NCI-H82 treated with DMSO at 0.1 percent for 48 hours (cell line): ENCODE results near the gene ITSN2.

ENCODE experiments used
- DNase-seq: peaks from one replicate; lab custom pipeline; 2025; ENCODE audit not compliant: unreplicated experiment; lab: John Stamatoyannopoulos, UW

Gene ITSN2

DNA sequence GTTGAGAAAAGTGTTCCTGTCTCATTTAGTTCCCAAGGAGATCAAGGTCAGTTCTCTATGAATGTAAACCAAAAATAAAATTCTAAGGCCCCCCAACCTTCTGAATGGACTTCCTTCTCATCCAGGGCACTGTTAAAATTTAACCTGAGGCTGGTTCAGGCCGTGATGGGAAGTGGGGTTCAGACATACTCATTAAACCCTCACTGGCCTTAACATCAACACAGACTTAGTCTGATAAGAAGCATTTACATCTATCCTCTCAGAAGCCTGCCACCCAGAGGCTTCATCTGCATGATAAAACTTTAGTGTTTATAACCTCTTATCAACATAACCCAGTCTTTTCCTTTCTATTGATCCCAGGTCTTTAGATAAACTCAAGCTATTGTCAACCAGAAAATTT is 22.4 kb downstream of the ITSN2 start:
- DNase-seq: no peak

DNA sequence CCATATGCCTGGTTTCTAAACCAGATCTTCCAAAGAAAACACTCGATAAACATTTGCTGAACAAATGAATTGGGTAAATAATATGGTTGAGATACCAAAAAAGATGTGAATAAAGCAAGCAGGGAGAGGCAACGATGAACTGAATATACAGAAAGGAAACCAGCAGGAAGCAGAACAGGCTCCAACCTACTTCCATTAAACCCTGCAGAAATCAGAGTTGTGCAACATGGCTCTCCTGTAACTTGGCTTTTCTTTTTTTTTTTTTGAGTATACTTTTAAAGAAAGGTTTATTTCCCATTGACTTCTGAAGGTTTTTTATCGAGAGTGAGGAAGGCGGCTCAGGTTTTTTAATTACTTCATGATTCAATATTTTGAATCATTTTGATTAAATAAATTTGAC is 23.5 kb downstream of the ITSN2 start:
- DNase-seq: no peak

DNA sequence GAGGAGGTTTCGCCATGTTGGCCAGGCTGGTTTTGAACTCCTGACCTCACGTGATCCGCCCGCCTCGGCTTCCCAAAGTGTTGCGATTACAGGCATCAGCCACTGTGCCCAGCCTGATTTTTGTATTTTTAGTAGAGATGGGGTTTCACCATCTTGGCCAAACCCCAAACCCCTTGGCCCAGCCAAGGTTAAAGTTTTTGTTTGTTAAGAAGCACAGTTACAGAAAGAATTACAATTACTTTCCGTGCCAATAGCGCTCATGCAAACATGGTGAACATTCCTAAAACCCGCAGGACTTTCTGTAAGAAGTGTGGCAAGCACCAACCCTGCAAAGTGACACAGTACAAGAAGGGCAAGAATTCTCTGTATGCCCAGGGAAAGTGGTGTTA is 26.1 kb downstream of the ITSN2 start:
- DNase-seq: no peak

DNA sequence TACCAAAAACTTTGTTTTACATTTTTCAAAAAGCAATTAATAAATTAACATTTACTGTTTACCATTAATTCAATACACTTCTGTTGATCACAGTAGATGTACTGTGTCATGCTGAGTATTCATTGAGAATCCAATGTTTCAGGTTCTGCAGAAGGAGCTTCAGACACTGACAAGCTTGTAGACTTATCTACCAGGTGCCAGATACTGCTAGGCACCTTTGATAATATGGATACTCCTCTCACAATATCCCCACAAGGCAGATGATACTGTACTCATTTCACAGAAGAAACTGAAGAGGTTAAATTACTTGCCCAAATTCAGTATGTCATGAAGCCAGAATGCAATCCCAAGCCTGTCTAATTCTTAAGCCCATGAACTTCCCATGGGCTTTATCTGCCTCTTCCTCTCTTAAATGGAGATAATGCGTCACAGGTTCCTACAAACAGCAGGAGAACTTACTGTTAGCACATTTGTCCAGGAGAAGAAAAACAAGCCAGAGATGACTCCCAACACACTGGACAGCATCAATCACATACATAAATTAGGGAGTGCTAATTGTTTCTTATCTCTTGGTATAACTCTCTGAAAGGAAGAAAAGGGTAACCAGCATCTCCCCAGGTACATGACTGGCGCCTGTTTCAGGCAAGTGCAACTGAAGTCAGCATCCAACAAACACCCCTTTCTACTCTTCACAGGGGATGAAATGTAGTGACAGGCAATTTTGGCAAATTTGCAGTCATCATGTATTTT is 27.4 kb downstream of the ITSN2 start:
- DNase-seq: no peak

DNA sequence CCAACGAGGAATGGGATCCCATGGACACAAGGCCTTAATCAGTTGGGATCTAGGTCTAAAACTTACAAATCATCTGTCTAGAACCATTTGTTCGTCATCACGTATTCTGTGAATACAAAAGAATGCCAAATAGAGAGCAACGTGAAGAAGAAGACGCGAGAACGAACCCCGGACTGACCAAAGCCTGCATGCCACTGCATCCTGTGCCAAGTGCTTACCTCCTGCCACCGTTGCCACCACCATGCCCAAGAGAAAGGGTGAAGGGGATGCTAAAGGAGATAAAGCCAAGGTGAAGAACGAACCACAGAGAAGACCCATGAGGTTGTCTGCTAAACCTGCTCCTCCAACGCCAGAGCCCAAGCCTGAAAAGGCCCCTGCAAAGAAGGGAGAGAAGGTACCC is 30.2 kb downstream of the ITSN2 start:
- DNase-seq: no peak

DNA sequence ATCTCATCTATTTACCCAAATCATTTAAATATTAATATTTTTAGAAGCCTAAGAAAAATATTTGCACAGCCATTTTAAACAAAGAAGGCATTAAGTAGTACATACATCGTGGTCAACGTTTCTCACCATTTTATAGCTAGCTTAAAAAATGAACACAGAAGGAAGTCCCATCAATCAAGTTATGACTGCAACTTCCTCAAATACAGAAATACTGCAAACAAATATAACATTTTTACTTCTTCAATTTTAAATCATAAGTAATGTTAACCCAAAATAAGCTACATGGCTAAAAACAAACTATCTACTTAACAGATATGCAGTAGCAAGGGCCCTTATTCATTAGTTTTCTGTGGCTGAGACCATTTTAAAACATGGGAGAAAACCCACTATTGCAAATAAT is 30.6 kb downstream of the ITSN2 start:
- DNase-seq: no peak

DNA sequence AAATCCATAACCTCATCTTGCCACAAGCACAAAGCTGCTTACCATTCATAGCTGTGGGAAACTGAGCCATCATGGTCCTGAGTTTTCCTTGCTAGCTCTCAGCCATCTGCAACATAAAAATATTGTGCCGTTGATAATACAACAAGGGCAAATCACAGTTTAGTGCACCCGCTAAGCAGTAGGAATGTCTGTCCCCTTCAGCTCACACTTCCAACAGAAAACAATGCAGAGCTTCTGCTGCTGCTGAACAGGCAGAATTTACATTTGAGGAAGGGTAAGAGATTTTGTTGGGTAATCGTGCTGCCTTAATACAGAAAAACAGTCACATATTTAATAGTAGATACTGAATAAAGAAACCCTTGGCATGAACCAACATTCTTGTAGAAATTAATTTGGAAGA is 32.3 kb downstream of the ITSN2 start:
- no peak for DNase-seq

DNA sequence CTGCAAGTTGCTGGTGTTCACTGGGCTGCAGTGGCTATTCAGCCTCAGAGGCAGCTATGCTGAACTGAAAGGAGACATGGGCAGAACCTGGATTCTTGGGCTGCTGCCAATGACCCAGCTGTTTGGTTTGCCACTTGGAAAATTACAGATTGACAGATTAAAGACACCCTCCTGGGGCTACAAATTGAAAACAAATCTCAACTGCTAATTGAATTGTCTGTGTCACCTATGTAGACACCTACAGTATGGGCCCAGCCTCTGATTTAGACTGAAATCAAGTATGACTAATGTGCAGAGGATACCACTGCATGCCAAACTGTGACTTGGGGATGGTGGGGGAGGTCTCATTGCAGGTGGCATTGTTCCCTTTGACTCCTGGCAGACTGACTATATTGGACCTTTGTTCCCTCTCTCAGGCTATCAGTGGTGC is 42.8 kb downstream of the ITSN2 start:
- DNase-seq: no peak

DNA sequence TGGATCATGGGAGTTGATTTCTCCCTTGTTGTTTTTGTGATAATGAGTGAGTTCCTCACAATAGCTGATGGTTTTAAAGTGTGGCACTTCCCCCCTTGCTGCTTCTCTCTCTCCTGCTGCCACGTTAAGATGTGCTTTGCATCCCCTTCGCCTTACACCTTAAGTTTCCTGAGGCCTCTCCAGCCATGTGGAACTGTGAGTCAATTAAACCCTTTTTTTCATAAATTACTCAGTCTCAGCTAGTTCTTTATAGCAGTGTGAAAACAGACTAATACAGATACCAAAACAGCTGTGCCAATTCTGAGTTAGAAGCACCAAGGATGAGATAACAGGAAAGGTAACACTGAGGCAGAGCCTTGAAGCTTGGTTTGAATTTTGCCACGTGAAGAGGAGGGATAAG is 44.7 kb downstream of the ITSN2 start:
- no peak for DNase-seq

DNA sequence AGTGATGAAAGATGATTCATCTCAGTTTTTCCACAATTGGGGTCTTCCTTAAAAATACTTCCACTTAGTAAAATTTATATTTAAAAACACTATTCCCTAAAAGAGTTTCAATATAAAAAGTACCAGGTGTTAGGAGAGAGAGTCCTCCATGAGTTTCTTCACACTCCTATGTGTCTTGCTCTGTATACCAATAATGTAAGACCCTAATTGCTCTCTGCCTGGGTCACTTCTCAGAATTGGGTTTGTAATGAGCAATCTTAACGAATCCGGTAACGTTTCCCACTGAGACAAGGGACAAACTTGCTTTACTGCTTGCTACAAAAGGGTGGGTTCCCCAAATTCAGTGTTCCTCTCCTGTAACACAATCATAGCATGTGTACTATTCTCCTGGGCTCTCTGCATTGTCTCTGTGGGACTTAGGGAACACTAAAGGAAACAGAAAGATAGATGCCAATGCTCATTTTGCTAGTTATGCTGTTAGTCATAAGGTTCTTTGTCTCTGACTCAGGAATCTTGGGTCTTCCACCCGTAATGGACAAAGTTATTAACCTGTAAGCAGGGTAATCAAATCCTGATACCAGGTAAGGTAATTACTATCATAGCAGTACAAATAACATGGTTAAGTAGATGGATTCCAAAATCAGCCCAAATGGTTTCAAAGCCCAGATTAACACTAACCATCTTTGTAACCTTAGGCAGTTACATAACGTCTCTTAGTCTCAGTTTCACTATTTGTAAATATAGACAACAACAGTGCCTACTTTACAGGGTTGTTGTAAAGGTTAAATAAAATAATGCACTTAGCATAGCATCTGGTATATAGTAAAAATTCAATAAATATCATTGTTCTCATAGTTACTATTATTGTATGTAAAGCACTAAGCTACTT is 46.3 kb downstream of the ITSN2 start:
- no peak for DNase-seq

DNA sequence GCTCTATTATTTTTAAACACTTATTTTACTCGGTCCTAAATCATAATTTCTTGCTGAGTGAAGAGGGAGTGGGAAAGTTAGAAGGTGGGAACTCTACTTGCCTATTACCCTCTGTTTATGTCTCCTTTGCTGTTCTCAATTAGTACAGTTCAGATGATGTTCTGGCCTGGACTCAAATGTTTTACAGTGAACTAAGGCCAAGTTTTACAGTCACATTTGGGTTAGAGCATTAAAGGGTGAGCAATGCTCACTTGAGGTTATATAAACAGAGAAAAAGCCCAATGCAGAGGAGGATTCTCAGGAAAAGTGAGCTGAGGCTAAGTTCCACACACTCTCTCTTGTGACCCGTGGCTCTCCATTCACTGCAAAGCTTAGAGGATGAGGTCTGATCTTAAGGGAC is 52.4 kb downstream of the ITSN2 start:
- DNase-seq: no peak

DNA sequence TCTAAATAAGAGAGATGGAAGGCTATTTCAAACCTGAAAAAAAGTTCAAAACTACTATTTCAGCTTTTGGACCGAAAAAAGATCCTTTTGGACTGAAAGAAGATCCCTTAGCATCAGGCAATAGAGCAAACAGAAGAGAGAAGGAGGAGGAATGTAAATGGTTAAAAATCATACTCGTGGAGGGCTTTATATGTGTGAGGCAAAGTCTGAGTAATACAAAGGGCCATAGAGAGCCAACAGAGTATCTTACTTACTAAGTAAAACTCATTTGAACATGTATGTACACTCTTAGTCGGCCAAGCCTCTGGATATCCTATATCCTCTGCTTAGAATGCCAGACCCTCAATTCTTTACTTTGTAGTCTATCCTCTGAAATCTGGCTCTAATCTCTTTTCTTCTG is 55.7 kb downstream of the ITSN2 start:
- no peak for DNase-seq

DNA sequence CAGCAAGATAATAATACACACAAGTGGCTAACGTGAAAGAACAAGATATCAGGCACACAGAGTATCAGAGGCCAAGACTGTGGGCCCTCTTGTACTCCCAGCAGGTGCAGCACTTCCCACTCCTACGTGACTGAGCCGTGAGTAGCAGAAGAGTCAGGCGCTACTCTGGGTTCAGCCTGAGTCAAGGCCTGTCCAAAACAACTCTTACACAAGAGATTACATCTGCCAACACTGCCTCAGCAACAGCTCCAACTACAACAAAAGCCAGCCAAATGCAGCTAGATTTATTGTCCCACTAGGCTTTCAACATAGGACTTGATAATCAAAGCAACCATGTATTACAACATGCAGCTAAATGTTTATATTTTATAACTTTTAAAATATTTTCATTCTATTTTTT is 56.2 kb downstream of the ITSN2 start:
- no peak for DNase-seq

DNA sequence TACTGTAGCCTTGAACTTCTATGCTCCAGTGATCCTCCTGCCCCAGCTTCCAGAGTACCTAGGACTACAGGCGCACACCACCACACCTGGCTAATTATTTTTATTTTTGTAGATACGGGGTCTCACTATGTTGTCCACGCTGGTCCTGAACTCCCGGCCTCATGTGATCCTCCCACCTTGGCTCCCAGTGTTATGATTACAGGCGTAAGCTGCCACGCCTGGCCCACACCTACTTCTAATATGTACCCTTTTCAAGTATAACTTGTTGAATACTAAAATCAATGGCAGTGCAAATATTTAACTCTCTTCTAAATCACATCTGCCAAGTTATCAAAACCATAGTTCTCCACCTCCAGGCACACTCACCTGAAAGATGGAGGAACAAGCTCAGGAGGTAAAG is 58.7 kb downstream of the ITSN2 start:
- DNase-seq: no peak

DNA sequence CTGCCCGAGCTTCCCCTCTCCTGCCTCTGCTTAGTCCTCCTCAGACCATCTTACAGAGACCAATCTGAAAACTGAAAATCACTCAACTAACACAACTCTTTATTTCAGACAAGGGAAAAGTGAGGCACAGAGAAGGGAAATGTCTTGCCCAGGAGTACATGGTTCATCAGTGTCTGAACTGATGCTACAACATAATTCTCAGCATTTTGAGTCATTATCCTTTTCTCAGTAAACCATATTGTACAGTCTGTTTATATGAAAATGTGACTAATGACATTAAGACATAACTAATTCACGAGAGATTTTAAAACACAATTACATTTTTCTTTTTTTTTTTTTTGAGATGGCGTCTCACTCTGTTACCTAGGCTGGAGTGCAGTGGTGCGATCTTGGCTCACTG is 62.7 kb downstream of the ITSN2 start:
- DNase-seq: no peak

DNA sequence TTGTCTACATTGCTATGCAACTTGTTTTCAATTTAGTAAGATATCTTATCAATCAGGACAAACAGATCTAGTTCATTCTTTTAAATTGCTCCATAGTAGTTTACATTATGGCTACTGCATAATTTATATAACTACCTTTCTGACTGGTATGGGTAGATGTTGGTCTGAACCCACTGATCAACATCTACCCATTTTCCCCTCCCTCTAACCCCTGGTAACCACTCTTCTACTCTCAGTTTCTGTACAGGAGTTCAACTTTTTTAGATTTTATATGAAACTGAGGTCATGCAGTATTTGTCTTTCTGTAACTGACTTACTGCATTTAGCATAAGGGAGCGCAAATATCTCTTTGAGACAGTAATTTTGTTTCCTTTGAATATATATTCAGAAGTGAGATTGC is 73.2 kb downstream of the ITSN2 start:
- no peak for DNase-seq

DNA sequence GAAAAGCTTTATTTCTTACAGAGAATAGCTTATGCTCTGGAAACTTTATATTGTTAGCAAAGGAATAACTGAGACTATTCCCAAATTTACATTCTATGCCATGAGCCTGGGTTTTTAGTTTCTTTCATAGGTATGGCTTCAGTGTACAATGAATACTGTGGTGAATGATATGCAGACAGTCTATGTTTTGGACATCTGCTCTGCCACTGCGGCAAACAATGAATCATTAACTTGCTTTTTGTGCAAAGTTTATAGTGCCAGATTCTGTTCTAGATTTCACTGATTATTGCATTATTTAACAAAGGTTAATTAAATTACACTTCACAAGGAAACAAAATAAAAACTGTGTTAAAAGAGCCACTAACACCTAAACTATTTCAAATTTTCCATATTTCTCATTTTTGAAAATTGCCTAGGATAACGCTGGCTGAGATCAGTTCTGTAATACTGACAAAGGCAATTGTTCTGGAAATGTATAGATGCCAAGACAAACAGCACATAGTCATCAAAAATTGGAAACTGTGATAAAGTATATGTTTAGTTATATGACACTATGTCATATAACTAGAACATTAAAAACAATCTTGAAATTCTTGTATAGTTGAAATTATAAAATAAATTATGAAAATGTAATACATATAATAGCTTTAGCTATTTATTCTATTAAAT is 74.7 kb downstream of the ITSN2 start:
- DNase-seq: no peak

DNA sequence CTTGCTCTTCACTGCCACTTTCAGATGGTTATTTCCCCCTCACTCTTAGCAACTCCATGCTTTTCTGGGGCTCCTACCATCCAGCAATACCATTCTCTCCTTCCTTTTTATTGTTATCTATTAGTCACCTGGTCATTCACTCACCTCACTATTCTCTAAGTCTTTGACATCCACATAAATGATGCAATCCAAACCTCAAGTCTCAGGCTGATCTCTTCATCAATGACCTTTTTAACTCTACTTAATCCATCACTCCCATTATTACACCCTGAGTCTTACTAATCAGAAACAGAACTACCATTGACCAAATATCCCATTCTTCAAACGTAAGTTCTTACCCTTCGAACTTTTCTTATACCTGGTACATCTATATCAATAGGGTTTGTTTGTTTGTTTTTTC is 79.7 kb downstream of the ITSN2 start:
- no peak for DNase-seq

DNA sequence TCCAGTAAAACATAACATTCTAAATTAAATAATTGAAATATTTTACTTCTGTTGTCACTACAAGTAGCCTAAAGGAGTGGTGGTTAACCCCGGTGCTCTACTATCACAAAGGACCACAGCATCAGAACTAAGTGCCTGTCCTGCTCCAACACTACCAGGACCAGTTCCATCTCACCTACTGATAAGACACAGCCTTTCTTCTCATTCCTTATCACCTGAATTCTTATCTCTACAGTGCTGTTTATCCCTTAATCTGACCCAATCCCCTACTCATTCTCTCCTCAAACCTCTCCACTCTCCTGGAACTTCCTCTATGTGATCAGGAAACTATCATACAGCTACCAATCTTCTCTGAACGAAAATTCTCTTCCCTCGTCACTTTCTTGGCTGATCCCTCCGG is 80.2 kb downstream of the ITSN2 start:
- DNase-seq: no peak

DNA sequence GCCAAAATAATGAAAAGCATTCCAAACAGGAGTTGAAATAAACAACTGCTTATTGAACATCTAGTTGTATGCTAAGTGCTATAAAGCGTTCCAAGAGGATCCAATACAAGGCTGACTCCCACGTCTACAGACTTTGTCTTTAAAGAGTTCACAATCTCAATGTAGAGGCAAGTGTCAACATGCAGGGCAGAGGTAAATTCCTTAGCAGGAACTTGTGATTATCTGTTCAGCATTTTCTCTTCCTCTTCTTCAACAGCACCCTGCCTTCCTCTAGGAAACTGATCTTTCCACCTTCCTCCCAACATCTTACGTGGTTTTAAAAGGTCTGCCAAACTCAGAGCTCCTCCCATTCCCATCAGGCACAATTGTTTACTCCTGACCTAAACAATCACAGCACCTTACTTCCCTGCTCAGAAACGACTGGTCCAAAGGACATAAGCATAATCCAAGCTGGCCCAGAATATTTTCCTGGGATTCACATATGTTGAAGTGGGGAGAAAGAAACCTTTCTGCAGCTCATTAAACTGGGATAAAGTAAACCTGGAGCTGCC is 83.9 kb downstream of the ITSN2 start:
- no peak for DNase-seq

DNA sequence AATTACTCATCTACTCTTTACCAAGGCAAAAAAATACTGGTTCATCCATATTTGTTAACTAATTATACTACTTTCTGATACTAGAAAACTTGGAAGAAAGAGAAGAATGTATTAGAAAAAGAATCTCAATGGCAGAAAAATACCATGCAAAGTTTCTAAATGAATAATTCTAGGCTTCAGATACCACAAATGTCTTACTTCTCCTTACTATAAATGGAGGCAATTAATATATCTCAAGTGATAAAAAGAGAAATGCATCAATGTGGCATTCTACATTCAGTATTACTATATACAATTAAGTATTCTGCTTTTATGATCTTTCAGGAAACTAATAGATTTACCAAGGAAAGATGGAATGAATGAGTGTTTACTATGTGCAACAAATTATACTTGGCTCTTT is 85.5 kb downstream of the ITSN2 start:
- no peak for DNase-seq

DNA sequence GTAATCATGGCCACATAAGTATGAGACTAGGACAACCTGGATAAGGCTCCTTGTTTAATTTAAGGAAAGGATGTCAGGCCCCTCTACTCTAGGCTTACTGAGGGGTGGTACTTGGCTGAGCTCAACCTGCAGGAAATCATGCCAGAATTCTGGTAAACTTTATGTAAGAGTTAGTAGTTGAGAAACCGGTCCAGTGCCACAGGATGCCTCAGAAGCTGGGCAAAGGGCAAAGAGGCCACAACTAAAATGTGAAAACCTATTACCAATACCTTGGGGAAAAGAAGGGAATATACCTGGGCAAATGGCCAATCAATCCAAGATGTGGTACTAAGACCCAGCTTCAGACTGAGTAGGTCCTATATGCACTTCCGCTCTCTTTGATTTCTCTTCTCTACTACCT is 86.7 kb downstream of the ITSN2 start:
- no peak for DNase-seq
